Prostate gland (tissue), 2 donors: ENCODE data around the gene INTS15.

Experiments used
- POLR2A ChIP-seq: fragments of 450-650 bp; IDR thresholded peaks from one replicate; pipeline ENCODE4 v1.6.1; 2016; ENCODE audit warnings: antibody characterized with exemption, mild to moderate bottlenecking
- POLR2AphosphoS5 ChIP-seq: sonication (generic); formaldehyde crosslinking; IDR thresholded peaks from one replicate; pipeline ENCODE4 v1.6.1; 2017; ENCODE audit warnings: antibody characterized with exemption
- TF ChIP-seq, protein P1 (sequence below), 4 experiments: fragments of 200-600 bp in 2 of 4; fragments of 450-650 bp in 2 of 4; sonication (generic) in 2 of 4; IDR thresholded peaks; 1 replicate in 3 of 4; 2 replicates in 1 of 4; pipeline ENCODE4 v1.5.1; 2016 to 2019; ENCODE audit warnings: antibody characterized with exemption in 4 of 4, mild to moderate bottlenecking in 2 of 4, moderate library complexity in 2 of 4

DNA sequence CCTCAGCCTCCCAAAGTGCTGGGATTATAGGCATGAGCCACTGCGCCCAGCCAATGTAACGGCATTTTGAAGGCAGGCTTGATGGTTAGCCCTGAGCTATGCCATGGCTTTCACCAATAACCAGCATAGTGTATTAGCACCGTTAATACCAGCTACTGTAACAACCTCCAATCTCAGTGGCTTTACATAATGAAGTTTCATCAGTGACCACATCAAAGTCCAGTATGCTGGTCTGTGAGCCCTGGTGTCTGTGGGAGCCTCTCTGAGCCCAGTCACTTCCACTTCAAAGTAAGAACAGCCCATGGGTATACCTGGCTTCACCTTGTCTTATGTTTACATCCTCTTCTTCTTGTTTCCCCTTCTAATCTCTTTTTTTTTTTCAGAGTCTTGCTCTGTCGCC lies 24.2 kb upstream of the INTS15 start:
- TF ChIP-seq, protein P1, sequence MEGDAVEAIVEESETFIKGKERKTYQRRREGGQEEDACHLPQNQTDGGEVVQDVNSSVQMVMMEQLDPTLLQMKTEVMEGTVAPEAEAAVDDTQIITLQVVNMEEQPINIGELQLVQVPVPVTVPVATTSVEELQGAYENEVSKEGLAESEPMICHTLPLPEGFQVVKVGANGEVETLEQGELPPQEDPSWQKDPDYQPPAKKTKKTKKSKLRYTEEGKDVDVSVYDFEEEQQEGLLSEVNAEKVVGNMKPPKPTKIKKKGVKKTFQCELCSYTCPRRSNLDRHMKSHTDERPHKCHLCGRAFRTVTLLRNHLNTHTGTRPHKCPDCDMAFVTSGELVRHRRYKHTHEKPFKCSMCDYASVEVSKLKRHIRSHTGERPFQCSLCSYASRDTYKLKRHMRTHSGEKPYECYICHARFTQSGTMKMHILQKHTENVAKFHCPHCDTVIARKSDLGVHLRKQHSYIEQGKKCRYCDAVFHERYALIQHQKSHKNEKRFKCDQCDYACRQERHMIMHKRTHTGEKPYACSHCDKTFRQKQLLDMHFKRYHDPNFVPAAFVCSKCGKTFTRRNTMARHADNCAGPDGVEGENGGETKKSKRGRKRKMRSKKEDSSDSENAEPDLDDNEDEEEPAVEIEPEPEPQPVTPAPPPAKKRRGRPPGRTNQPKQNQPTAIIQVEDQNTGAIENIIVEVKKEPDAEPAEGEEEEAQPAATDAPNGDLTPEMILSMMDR (IDR thresholded peaks at IDR 0.05), result no peak
- TF ChIP-seq POLR2A, result no peak
- TF ChIP-seq POLR2AphosphoS5, result no peak
